GM12864 (cell line): ENCODE results near the gene MASP2.

Source experiments
- DNase-seq: peaks from one replicate; pipeline ENCODE4 v3.0.0-alpha.2; 2011; ENCODE audit warnings: low read depth
- H3K4me3 ChIP-seq: 2 replicates; pipeline ENCODE4 v1.5.1; 2011; ENCODE audit warnings: mild to moderate bottlenecking, low read depth, low read length, control low read depth
- TF ChIP-seq, protein P1 (sequence below): IDR thresholded peaks from 2 replicates; pipeline ENCODE4 v1.5.1; 2011; ENCODE audit warnings: low read depth, mild to moderate bottlenecking, moderate library complexity, low read length, control low read depth, inconsistent platforms; ENCODE audit errors: missing control alignments

The MASP2 gene

DNA sequence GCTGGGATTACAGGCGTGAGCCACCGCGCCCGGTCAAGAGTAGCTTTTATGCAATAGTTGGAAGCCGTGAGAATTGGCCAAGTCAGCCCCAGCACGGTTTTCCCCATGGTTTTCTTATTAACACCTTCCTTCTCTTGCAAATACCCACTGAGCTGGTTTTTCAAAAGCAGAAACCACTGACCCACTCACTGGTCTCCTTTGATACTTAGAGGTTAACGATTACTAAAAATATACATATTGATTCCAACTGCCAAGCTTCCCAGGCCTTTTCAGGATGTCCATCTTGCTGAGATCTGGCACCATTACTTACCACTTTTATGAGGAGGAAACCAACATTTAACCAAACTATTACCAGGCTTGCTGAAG lies 60.5 kb downstream of the MASP2 start:
- peak; percentile 38 for DNase-seq
- H3K4me3 ChIP-seq, result no peak overlapping the region; the same call in 1 of the 2 replicates
- TF ChIP-seq, protein P1, sequence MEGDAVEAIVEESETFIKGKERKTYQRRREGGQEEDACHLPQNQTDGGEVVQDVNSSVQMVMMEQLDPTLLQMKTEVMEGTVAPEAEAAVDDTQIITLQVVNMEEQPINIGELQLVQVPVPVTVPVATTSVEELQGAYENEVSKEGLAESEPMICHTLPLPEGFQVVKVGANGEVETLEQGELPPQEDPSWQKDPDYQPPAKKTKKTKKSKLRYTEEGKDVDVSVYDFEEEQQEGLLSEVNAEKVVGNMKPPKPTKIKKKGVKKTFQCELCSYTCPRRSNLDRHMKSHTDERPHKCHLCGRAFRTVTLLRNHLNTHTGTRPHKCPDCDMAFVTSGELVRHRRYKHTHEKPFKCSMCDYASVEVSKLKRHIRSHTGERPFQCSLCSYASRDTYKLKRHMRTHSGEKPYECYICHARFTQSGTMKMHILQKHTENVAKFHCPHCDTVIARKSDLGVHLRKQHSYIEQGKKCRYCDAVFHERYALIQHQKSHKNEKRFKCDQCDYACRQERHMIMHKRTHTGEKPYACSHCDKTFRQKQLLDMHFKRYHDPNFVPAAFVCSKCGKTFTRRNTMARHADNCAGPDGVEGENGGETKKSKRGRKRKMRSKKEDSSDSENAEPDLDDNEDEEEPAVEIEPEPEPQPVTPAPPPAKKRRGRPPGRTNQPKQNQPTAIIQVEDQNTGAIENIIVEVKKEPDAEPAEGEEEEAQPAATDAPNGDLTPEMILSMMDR, result no peak

DNA sequence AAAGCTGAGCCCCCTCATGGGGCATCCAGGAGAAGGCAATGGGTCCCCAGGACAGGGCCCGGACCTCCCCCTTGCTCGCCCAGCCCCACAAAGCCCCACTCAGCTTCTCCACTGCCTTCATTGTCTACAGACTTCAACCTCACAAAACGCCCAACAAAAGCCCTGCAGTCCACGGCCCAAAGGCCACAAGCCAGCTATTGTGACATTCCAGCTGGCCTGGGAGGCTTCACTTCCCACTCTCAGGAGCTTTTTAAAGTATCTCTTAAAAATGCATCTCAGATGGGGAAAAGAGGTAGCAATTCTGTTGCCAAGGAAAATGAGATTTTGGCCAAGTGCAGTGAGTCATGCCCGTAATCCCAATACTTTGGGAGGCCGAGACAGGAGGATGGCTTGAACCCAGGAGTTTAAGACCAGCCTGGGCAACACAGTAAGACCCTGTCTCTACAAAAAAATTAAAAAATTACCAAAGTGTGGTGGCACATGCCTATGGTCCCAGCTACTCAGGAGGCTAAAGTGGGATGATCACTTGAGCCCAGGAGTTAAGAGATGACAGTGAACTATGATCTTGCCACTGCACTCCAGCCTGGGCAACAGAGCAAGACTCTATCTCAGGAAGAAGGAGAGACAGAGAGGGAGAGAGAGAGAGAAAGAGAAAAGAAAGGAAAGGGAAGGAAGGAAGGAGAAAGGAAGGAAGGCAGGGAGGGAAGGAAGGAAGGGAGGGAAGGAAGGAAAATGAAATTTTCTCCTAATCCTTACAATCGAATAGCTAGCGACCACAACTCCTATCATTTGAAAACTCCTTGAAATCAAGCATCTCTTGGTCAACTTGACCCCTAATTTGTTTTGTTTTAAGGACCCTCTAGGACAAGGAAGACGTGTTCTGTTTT lies 66.0 kb downstream of the MASP2 start:
- no peak for DNase-seq
- H3K4me3 ChIP-seq, result no peak overlapping the region
- TF ChIP-seq, protein P1, result no peak

DNA sequence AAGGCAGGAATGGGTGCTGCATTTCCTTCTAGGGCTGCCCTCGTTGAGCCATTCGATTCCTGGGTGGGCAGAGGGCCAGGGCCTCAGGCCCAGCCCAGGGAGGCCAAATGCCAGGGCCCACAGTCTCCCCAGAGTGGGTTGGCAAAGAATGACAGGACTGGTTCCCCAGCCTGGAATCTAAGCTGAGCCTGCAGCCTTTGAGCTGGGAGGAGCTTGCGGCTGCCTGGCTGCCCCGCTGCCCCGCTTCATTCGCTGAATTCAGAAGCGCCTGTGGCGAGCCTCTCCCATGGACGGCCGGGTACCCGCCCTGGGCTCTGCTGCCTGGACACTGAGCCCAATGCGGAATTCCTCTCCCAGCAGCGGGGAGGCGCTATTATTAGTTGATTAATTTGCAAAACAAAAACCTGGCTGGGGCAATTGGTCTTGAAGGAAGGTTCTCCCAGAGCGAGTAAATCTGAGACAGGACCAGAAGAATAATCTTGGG lies 66.9 kb downstream of the MASP2 start:
- no peak overlapping the region for H3K4me3 ChIP-seq
- TF ChIP-seq, protein P1, result no peak
- DNase-seq, result no peak

DNA sequence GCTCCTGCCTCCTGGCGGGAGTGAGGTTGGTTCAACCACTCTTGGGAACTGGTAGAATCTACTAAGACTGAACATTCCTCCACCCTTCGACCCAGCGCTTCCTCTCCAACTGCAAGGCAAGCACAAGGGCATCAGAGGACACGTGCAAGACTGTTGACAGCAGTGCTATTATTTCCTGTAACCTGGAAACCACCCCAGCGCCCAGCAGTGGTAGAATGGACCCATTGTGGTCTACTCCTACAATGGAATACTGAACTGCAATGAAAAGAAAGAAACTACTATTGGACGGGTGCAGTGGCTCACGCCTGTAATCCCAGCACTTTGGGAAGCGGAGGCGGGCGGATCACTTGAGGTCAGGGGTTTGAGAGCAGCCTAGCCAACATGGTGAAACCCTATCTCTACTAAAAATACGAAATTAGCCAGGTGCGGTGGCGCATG lies 67.5 kb downstream of the MASP2 start:
- no peak overlapping the region for H3K4me3 ChIP-seq
- no peak for DNase-seq
- TF ChIP-seq, protein P1, result no peak

DNA sequence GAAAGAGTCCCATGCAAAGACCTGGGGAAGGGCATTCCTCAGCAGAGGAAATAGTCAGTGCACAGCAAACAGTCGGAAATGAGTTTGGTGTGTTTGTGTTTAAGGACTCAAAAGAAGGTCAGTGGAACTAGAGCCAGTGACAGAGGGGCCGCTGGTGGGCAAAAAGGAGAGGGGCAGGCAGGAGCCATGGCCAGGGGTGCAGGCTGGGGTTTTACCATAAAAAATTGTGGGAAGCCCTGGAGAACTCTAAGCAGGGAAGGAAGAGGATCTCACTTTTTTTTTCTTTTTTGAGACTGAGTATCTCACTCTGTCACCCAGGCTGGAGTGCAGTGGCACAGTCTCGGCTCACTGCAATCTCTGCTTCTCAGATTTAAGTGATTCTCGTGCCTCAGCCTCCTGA lies 68.3 kb downstream of the MASP2 start:
- no peak overlapping the region for H3K4me3 ChIP-seq
- no peak for DNase-seq
- TF ChIP-seq, protein P1, result no peak
